Activated T-helper 2 cell treated with anti-CD3 and anti-CD28 coated beads, Interferon-gamma antibody, Interleukin-2, Interleukin-4, amounts not matched to agents 10 μg/mL and 5 μg/mL and 100 μg/mL, durations not matched to agents 14 hours and 24 hours and 36 hours (primary cell): ENCODE data around the gene TJP2. TPM values are rescaled to one million over a fixed set of nuclear protein-coding genes. Genes with fewer than 3 reads are reported as not detected.
"Not testable (repeated sequence)": the region's sequence is repeated elsewhere in the genome, so short reads cannot be mapped to it uniquely, and the experiment has no call there.

Experiments used
- DNase-seq: peaks from one replicate; pipeline ENCODE4 v3.0.0; 2021; ENCODE audit warnings: low spot score
- H3K27ac Mint-ChIP-seq: one replicate; pipeline ENCODE4 v1.8.0; 2021; ENCODE audit warnings: mixed read lengths
- H3K27me3 Mint-ChIP-seq: one replicate; pipeline ENCODE4 v1.8.0; 2021; ENCODE audit warnings: low read depth, mixed read lengths
- H3K36me3 Mint-ChIP-seq: one replicate; pipeline ENCODE4 v1.8.0; 2021; ENCODE audit warnings: low read depth, mixed read lengths
- H3K4me1 Mint-ChIP-seq: one replicate; pipeline ENCODE4 v1.8.0; 2021; ENCODE audit warnings: low read depth, mixed read lengths
- H3K4me3 Mint-ChIP-seq: one replicate; pipeline ENCODE4 v1.8.0; 2021; ENCODE audit warnings: low read depth, mild to moderate bottlenecking, moderate library complexity, mixed read lengths
- H3K9me3 Mint-ChIP-seq: one replicate; pipeline ENCODE4 v1.8.0; 2021; ENCODE audit warnings: mixed read lengths
- intact Hi-C: fragments of 100-400 bp; cut with micrococcal nuclease; formaldehyde crosslinking; loops from one replicate; pipeline ENCODE4 v1.15.1; 2023
- total RNA-seq: library from RNA; stranded (reverse); gene quantifications from 2 replicates; pipeline ENCODE4 v1.2.3, GENCODE V29; 2022

The TJP2 gene
- total RNA-seq, 1 donor from 2014 or later = 11.9 TPM

DNA sequence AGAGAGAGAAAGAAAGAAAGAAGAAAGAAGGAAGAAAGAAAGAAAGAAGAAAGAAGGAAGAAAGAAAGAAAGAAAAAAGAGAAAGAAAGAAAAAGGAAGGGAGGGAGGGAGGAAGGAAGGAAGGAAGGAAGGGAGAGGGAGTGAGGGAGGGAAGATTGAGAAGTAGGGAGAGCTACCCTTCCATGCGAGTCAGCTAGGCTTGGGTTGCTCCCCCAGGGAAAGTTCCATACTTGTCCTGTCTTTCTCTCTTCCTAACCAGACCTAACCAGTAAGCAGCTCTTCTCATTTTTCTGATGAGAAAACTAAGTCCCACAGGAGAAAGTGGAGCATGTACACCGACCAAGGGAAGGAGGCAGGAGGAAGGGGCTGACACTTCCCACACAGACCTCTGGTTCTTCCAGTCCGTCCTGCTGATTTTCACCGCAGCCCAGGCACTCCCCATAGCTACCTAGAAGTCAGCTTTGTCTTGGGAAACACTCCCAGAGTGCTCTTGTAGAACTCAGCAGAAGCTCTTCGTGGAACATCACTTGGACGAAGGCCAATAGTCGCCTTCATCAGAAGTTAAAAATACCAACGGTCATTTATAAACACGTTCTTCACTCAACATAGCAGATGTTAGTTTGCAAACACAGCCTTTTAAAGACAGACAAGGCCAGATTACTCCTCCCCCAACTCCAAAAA is 121.9 kb downstream of the TJP2 start:
- Mint-ChIP-seq H3K36me3 (no peaks in the 10 kb centered on the region), H3K4me1 (no peaks in the 10 kb centered on the region), H3K4me3 (no peak overlapping the region), H3K27ac (no peak overlapping the region), H3K9me3 (no peaks in the 10 kb centered on the region), H3K27me3 (peaks cover 12% of the 10 kb centered on the region)
- no peak for DNase-seq
- intact Hi-C loops = no loop called here

DNA sequence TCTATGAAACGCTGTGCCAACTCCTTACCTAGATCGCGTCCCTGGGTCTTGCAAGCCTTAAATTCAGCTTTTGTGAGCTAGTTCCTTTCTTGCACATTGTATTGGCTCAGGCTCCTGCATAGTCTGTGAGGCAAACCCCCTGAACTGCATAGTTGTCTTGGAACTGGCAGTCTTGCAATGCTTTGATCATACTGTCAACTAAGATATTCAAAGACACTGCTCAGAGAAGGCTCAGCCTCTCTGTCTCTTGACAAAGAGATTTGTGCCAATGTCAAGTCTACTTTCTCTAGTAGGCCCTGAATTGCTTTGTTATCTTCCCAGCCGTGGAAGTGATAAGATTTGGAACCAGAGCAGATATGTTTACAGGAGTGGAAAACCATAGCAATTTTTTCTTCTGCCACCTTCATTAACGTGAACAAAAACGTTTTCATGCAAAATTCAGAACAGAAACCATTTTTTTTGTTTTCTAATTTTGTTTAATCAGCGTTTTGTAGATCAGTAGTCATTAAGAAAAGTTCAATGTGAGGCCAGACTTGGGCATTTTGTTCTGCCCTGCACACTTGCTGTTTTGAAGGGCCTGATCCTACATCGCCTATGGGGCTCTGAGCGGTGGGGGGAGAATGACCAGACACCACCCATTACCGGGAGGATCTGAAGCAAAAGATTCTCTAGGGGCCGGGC is 123.4 kb downstream of the TJP2 start:
- H3K36me3 Mint-ChIP-seq = no peaks in the 10 kb centered on the region
- H3K27ac Mint-ChIP-seq = no peak overlapping the region
- no peaks in the 10 kb centered on the region for H3K9me3 Mint-ChIP-seq
- H3K4me3 Mint-ChIP-seq = no peak overlapping the region
- intact Hi-C loops = no loop called here
- no peaks in the 10 kb centered on the region for H3K4me1 Mint-ChIP-seq
- peaks cover 12% of the 10 kb centered on the region for H3K27me3 Mint-ChIP-seq
- no peak for DNase-seq

DNA sequence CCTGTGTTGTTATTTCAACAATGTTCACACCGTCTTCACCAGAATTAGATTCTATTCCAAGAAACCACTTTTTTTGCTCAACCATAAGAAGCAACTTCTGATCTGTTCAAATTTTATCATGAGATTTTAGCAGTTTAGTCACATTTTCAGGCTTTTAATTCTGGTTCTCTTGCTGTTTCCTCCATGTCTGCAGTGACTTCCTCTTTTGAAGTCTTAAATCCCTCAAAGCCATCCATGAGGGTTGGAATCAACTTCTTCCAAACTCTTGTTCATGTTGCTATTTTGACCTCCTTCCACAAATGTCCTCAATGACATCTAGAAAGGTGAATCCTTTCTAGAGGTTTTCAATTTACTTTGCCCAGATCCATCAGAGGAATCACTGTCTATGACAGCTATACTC is 125.2 kb downstream of the TJP2 start:
- Mint-ChIP-seq H3K4me1 (no peaks in the 10 kb centered on the region), H3K4me3 (no peak overlapping the region), H3K27ac (no peak overlapping the region), H3K9me3 (no peaks in the 10 kb centered on the region), H3K36me3 (no peaks in the 10 kb centered on the region), H3K27me3 (peaks cover 14% of the 10 kb centered on the region)
- no peak for DNase-seq
- intact Hi-C loops = no loop called here

DNA sequence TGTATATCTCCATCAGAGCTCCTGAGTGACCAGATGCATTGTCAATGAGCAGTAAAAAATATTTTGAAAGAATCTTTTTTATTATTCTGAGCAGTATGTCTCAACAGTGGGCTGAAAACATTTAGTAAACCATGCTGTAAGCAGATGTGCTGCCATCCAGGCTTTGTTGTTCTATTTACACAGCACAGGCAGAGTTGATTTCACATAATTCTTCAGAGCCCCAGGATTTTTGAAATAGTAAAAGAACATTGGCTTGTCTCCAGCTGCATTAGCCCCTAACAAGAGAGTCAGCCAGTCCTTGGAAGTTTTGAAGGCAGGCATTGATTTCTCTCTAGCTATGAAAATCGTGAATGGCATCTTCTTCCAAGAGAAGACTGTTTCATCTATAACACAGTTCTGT is 125.7 kb downstream of the TJP2 start:
- intact Hi-C loops = loop anchor here (5.0 kb wide), 1 partner anchor 1132 kb away; no protein-coding TSS in a partner anchor
- Mint-ChIP-seq H3K4me3 (no peak overlapping the region), H3K4me1 (no peaks in the 10 kb centered on the region), H3K27me3 (peaks cover 13% of the 10 kb centered on the region), H3K36me3 (no peaks in the 10 kb centered on the region), H3K27ac (no peak overlapping the region), H3K9me3 (no peaks in the 10 kb centered on the region)
- no peak for DNase-seq

DNA sequence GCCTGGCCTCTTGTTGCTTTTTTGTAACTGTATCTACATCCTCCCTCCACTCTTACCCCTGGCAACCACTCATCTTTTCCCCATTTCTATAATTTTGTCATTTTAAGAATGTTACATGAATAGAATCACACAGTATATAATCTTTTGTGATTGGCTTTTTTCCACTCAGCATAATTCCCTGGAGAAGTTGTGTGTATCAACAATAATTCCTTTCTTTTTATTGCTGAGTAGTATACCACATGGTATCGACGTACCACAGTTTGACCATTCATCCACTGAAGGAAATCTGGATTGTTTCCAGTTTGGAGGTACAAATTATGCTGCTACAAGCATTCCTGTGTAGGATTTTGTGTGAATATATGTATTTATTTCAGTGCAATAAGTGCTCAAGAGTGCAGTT is 129.3 kb downstream of the TJP2 start:
- Mint-ChIP-seq H3K27me3 (peaks cover 10% of the 10 kb centered on the region), H3K9me3 (no peaks in the 10 kb centered on the region), H3K27ac (no peak overlapping the region), H3K4me3 (no peak overlapping the region), H3K36me3 (no peaks in the 10 kb centered on the region), H3K4me1 (no peaks in the 10 kb centered on the region)
- DNase-seq = no peak
- intact Hi-C loops = loop anchor here (5.0 kb wide), 1 partner anchor 1129 kb away; no protein-coding TSS in a partner anchor

DNA sequence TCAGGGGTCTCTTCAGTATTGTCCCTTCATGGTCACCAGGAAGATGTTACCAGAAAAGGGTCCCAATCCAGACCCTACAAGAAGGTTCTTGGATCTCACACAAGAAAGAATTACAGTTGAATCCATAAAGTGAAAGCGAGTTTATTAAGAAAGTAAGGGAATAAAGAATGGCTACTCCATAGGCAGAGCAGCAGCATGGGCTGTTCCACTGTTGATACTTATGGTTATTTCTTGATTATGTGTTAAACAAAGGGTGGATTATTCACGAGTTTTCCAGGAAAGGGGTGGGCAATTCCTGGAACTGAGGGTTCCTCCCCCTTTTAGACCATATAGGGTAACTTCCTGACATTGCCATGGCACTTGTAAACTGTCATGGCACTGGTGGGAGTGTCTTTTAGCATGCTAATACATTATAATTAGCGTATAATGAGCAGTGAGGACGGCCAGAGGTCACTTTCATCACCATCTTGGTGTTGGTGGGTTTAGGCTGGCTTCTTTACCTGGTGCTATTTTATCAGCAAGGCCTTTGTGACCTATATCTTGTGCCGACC is 132.9 kb downstream of the TJP2 start:
- H3K27ac Mint-ChIP-seq, H3K36me3 Mint-ChIP-seq, DNase-seq, H3K4me3 Mint-ChIP-seq, H3K4me1 Mint-ChIP-seq, H3K9me3 Mint-ChIP-seq, intact Hi-C loops, H3K27me3 Mint-ChIP-seq: not testable (repeated sequence)

DNA sequence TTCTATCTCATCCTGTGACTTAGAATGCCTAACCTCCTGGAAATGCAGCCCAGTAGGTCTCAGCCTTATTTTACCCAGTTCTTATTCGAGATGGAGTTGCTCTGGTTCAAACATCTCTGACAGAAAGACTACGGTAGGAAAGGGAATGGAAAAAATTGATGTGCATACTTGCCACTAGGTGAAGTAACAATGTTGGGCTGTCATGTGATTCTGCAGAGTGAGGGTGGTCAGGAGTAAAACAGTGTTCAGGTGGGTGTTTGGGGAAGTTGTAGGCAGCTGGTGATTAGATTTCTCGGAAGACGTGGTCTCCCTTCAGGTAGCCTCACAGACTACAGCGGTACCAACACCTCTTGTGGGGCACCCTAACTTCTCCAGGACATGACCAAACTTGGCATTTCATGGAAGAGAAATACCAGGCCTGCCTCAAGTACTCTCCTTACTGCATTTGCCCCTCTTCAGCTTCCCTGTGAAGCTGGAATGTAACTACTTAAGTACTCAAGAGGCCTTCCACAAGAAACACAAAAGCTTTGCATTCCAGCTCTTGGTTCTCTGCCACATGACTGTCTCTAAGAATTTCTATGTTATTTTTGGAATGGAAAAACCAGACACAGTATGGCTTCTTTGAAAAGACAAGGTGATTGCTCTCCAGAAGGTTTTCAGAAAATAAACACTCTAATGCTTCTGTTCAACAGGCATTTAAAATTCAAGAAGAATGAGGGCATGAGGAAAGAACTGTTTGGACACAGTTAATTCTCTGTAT is 133.5 kb downstream of the TJP2 start:
- Mint-ChIP-seq H3K27me3 (peaks cover 4% of the 10 kb centered on the region), H3K36me3 (no peaks in the 10 kb centered on the region), H3K4me3 (no peak overlapping the region), H3K9me3 (peaks cover 9% of the 10 kb centered on the region), H3K4me1 (no peaks in the 10 kb centered on the region), H3K27ac (no peak overlapping the region)
- DNase-seq = no peak
- intact Hi-C loops = no loop called here

DNA sequence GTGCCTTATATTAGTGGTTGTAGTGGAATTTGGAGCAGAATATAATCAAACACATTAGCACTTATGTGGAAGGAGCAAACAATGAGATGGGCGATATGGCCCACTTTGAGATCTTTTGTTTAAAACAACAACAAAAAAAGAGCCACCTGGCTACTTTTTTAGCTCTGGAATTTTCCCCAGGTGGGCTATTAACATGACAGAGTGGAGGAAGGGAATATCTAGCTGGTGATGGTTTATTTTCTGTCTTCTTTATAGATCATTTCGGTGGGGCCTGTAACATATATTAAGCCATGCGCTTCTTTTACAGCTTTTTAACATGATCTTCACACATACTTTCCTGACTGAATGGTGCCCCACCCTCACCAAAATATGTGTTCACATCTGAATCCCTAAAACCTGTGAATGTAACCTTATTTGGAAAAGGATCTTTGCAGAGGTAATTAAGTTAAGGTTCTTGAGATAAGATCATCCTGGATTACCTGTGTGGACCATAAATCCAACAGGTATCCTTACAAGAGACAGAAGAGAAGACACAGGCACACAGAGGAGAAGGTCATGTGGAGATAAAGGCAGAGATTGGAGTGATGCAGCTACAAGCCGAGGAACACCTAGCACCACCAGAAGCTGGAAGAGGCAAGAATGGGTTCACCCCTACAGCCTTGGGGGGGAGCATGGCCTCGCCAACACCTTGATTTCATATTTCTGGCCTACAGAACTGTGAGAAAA is 134.3 kb downstream of the TJP2 start:
- Mint-ChIP-seq H3K4me1 (no peaks in the 10 kb centered on the region), H3K9me3 (peaks cover 14% of the 10 kb centered on the region), H3K4me3 (no peak overlapping the region), H3K36me3 (no peaks in the 10 kb centered on the region), H3K27me3 (peaks cover 4% of the 10 kb centered on the region), H3K27ac (no peak overlapping the region)
- intact Hi-C loops = no loop called here
- no peak for DNase-seq

DNA sequence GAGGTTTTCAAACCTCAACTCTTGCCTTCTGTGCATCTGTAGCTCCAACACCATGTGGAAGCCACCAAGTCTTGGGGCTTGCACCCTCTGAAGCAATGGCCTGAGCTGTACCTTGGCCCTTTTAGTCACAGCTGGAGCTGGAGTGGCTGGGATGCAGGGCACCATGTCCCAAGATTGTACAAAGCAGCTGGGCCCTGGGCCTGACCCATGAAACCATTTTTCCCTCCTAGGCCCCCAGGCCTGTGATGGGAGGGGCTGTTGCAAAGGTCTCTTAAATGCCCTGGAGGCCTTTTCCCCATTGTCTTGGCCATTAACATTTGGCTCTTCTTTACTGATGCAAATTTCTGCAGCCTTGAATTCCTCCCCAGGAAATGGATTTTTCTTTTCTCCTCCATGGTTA is 139.1 kb downstream of the TJP2 start:
- intact Hi-C loops = no loop called here
- H3K27ac Mint-ChIP-seq = no peak overlapping the region
- peaks cover 2% of the 10 kb centered on the region for H3K27me3 Mint-ChIP-seq
- H3K9me3 Mint-ChIP-seq = peaks cover 30% of the 10 kb centered on the region
- peaks cover 7% of the 10 kb centered on the region for H3K4me1 Mint-ChIP-seq
- no peaks in the 10 kb centered on the region for H3K36me3 Mint-ChIP-seq
- DNase-seq = no peak
- no peak overlapping the region for H3K4me3 Mint-ChIP-seq

DNA sequence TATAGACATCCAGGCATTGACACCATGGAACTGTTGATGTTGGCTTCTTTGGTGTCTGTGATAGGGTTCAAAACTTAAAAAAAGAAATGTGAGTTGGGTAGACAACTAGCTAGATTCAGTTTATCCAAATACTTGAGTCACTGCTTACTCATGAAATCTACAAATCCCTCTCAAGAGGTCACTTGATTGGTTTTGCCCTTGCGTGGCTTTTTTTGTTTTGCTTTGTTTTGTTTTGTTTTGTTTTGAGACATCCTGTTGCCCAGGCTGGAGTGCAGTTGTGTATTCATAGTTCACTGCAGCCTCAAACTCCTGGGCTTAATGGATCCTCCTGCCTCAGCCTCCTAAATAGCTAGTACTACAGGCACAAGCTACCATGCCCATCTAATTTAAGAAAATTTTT is 140.5 kb downstream of the TJP2 start:
- DNase-seq = no peak
- intact Hi-C loops = no loop called here
- no peaks in the 10 kb centered on the region for H3K27me3 Mint-ChIP-seq
- H3K27ac Mint-ChIP-seq = no peak overlapping the region
- no peaks in the 10 kb centered on the region for H3K36me3 Mint-ChIP-seq
- no peak overlapping the region for H3K4me3 Mint-ChIP-seq
- peaks cover 7% of the 10 kb centered on the region for H3K4me1 Mint-ChIP-seq
- H3K9me3 Mint-ChIP-seq = peaks cover 30% of the 10 kb centered on the region

DNA sequence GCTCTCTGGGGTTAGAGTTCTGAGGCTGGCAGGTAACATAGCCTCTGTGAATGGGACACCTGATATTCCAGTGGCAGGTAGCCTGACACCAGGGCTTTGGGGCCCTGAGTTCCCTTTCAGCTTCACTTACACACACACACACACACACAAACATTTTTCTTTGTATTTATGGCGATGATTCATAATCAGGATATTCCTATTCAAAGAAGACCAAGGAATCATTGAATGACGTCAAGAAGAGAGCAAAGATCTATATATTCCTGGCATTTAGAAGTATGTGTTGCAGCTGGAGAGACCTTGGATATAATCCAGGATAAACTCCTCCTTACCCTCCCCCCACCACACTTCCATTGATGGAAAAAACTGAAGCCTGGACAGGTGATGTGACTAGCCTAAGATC is 143.0 kb downstream of the TJP2 start:
- no peak overlapping the region for H3K27ac Mint-ChIP-seq
- H3K27me3 Mint-ChIP-seq = peaks cover 3% of the 10 kb centered on the region
- H3K9me3 Mint-ChIP-seq = peaks cover 27% of the 10 kb centered on the region
- H3K36me3 Mint-ChIP-seq = no peaks in the 10 kb centered on the region
- peaks cover 7% of the 10 kb centered on the region for H3K4me1 Mint-ChIP-seq
- intact Hi-C loops = no loop called here
- no peak for DNase-seq
- H3K4me3 Mint-ChIP-seq = no peak overlapping the region

DNA sequence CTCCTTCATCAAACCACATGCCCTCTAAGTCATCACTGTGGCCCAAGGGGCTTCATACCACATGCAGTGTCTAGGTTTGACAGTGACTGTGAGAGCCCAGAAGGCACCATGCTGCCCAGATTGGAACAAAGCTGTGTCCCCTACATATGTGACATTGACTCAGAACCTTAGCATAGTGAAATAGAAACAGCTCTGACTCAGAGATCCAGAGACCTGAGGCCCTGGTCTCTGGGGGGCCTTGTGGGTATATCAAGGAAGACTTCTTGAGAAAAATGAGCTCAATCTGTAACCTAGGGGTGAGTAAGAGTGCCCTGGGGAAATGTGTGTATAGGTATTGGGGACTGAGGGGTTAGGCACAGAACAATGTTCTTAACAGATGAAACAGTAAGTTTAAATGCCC is 143.8 kb downstream of the TJP2 start:
- Mint-ChIP-seq H3K9me3 (peaks cover 21% of the 10 kb centered on the region), H3K36me3 (no peaks in the 10 kb centered on the region), H3K27ac (no peak overlapping the region), H3K4me3 (no peak overlapping the region), H3K27me3 (peaks cover 7% of the 10 kb centered on the region), H3K4me1 (peaks cover 7% of the 10 kb centered on the region)
- no peak for DNase-seq
- intact Hi-C loops = no loop called here
